Liver (tissue), 9 donors: ENCODE data around the gene CMIP. TPM values are rescaled to one million over a fixed set of nuclear protein-coding genes. Genes with fewer than 3 reads are reported as not detected.
A peak's percentile ranks its signal among the peaks of the same experiment; 100 is the strongest.

Experiments used
- DNase-seq: peaks from one replicate; pipeline ENCODE4 v3.0.0-alpha.2; 2017; ENCODE audit warnings: low spot score
- H3K27ac ChIP-seq, 2 donors: one replicate each; pipeline ENCODE4 v1.7.0; 2013; ENCODE audit warnings: inconsistent platforms in 2 of 2, low read length in 2 of 2, control low read depth in 1 of 2, low read depth in 1 of 2, mild to moderate bottlenecking in 1 of 2
- H3K27me3 ChIP-seq, 4 donors: one replicate each; pipeline versions ENCODE4 v1.6.1 to v1.7.0; 2013; ENCODE audit warnings: low read length in 3 of 4, inconsistent platforms in 1 of 4, mild to moderate bottlenecking in 1 of 4, moderate library complexity in 1 of 4; ENCODE audit not compliant: control insufficient read depth in 4 of 4, insufficient read depth in 4 of 4
- H3K36me3 ChIP-seq, 4 donors: one replicate each; pipeline versions ENCODE4 v1.6.1 to v1.7.0; 2013; ENCODE audit warnings: low read length in 3 of 4, mild to moderate bottlenecking in 3 of 4, low read depth in 1 of 4, moderate library complexity in 1 of 4; ENCODE audit not compliant: control insufficient read depth in 4 of 4, insufficient read depth in 3 of 4
- H3K4me1 ChIP-seq, 4 donors: one replicate each; pipeline versions ENCODE4 v1.6.1 to v1.7.0; 2013; ENCODE audit warnings: low read length in 3 of 4, mild to moderate bottlenecking in 3 of 4, moderate library complexity in 1 of 4; ENCODE audit not compliant: control insufficient read depth in 4 of 4, insufficient read depth in 4 of 4
- H3K4me3 ChIP-seq, 3 donors: one replicate each; pipeline versions ENCODE4 v1.6.1 to v1.7.0; 2013; ENCODE audit warnings: low read length in 3 of 3, control low read depth in 1 of 3, low read depth in 1 of 3, mild to moderate bottlenecking in 1 of 3
- H3K9ac ChIP-seq, 2 donors: one replicate each; pipeline ENCODE4 v1.7.0; 2013; ENCODE audit warnings: low read length in 2 of 2, mild to moderate bottlenecking in 2 of 2, moderate library complexity in 2 of 2, control low read depth in 1 of 2, low read depth in 1 of 2
- H3K9me3 ChIP-seq, 4 donors: one replicate each; pipeline versions ENCODE4 v1.6.1 to v1.7.0; 2013; ENCODE audit warnings: low read length in 3 of 4; ENCODE audit not compliant: control insufficient read depth in 4 of 4
- ATF3 ChIP-seq: IDR thresholded peaks from 2 replicates; pipeline ENCODE4 v1.6.1; 2016; ENCODE audit warnings: antibody characterized with exemption
- EGR1 ChIP-seq, 2 donors: IDR thresholded peaks; 2 replicates each; pipeline ENCODE4 v1.6.1; 2016 to 2018; ENCODE audit warnings: antibody characterized with exemption in 2 of 2, low read depth in 2 of 2
- FOXA1 ChIP-seq: IDR thresholded peaks from 2 replicates; pipeline ENCODE4 v1.6.1; 2016; ENCODE audit warnings: antibody characterized with exemption
- FOXA2 ChIP-seq: IDR thresholded peaks from 2 replicates; pipeline ENCODE4 v1.6.1; 2016; ENCODE audit warnings: antibody characterized with exemption
- GABPA ChIP-seq, 2 donors: IDR thresholded peaks in 1 of 2; conservative IDR thresholded peaks in 1 of 2; 2 replicates each; pipeline ENCODE4 v1.6.1; 2016; ENCODE audit warnings: antibody characterized with exemption in 2 of 2, mild to moderate bottlenecking in 1 of 2, moderate library complexity in 1 of 2
- HNF4A ChIP-seq, 2 donors: conservative IDR thresholded peaks; 2 replicates each; pipeline ENCODE4 v1.6.1; 2016; ENCODE audit warnings: antibody characterized with exemption in 2 of 2, mild to moderate bottlenecking in 2 of 2
- HNF4G ChIP-seq: IDR thresholded peaks from 2 replicates; pipeline ENCODE4 v1.6.1; 2016; ENCODE audit warnings: antibody characterized with exemption
- JUND ChIP-seq, 2 donors: IDR thresholded peaks; 2 replicates each; pipeline ENCODE4 v1.6.1; 2016; ENCODE audit warnings: antibody characterized with exemption in 2 of 2
- MAX ChIP-seq: IDR thresholded peaks from 2 replicates; pipeline ENCODE4 v1.6.1; 2016; ENCODE audit warnings: antibody characterized with exemption
- NR2F2 ChIP-seq: IDR thresholded peaks from 2 replicates; pipeline ENCODE4 v1.6.1; 2016; ENCODE audit warnings: antibody characterized with exemption
- REST ChIP-seq: IDR thresholded peaks from 2 replicates; pipeline ENCODE4 v1.6.1; 2016; ENCODE audit warnings: antibody characterized with exemption, mild to moderate bottlenecking
- RXRA ChIP-seq, 2 donors: IDR thresholded peaks; 2 replicates each; pipeline ENCODE4 v1.6.1; 2017 to 2018; ENCODE audit warnings: antibody characterized with exemption in 2 of 2, mild to moderate bottlenecking in 1 of 2
- SP1 ChIP-seq: IDR thresholded peaks from 2 replicates; pipeline ENCODE4 v1.6.1; 2018; ENCODE audit warnings: antibody characterized with exemption, mild to moderate bottlenecking
- TAF1 ChIP-seq: conservative IDR thresholded peaks from 2 replicates; pipeline ENCODE4 v1.6.1; 2016; ENCODE audit warnings: antibody characterized with exemption, mild to moderate bottlenecking
- YY1 ChIP-seq: IDR thresholded peaks from 2 replicates; pipeline ENCODE4 v1.6.1; 2016; ENCODE audit warnings: antibody characterized with exemption, mild to moderate bottlenecking
- ZBTB33 ChIP-seq: IDR thresholded peaks from 2 replicates; pipeline ENCODE4 v1.6.1; 2016; ENCODE audit warnings: antibody characterized with exemption
- WGBS: extraction: QIAGEN DNeasy Blood & Tissue Kit; methylation state at CpG from one replicate; pipeline ENCODE4 v1.1.7; 2013; 5-methylcytosine and 5-hydroxymethylcytosine counted together
- polyA plus RNA-seq, 2 donors: library from polyadenylated mRNA; stranded (reverse) in 1 of 2; unstranded in 1 of 2; fragments of 200-250 nt in 1 of 2; fragments of >200 nt in 1 of 2; fragmentation: Nextera tagmentation in 1 of 2; extraction: Ambion mirVana in 1 of 2; gene quantifications; one replicate each; pipeline versions ENCODE4 v1.2.1 to v1.2.3, GENCODE V29; 2013 to 2015
- total RNA-seq, 2 donors: library from RNA; depleted of rRNA; stranded (reverse); fragments of >200 nt; gene quantifications; one replicate each; pipeline ENCODE4 v1.2.3, GENCODE V29; 2014
- donor health status: healthy.
- donor health status: healthy.
- donor health status: healthy.
- donor health status: healthy.
- donor health status: healthy.

Gene CMIP
- total and polyA plus RNA-seq, 4 donors = 1.7 to 15.6 (median 10.1) TPM

GRCh38 chr16:81754858-81755257 is 310.2 kb downstream of the CMIP start:
- no peak overlapping the region for H3K27ac ChIP-seq
- no peaks in the 10 kb centered on the region for H3K27me3 ChIP-seq
- no peak overlapping the region for H3K4me3 ChIP-seq
- no peak for DNase-seq
- H3K9ac ChIP-seq = no peak overlapping the region
- H3K9me3 ChIP-seq = no peaks in the 10 kb centered on the region
- TF ChIP-seq RXRA (IDR thresholded peaks at IDR 0.05) (no peak), TAF1 (no peak), YY1 (no peak), ATF3 (no peak), HNF4G (no peak), HNF4A (conservative IDR thresholded peaks at IDR 0.05) (no peak)
- 88% methylated on average over 1 of the region's 1 CpG for WGBS
- no peaks in the 10 kb centered on the region for H3K36me3 ChIP-seq
- peaks cover 0 to 4% (median 0%) of the 10 kb centered on the region in 4 donors for H3K4me1 ChIP-seq

- H3K4me3 ChIP-seq = no peak overlapping the region
- DNase-seq = no peak
- H3K36me3 ChIP-seq = no peaks in the 10 kb centered on the region
- no peaks in the 10 kb centered on the region for H3K27me3 ChIP-seq
- WGBS = 67% methylated on average over 13 of the region's 13 CpGs
- H3K27ac ChIP-seq = no peak overlapping the region
- no peaks in the 10 kb centered on the region for H3K9me3 ChIP-seq
- TF ChIP-seq SP1 (peak; percentile 28), FOXA2 (no peak)
- peaks cover 0 to 4% (median 0%) of the 10 kb centered on the region in 4 donors for H3K4me1 ChIP-seq
- H3K9ac ChIP-seq = no peak overlapping the region
These were observed 311.5 kb downstream of the CMIP start for GRCh38 chr16:81755915-81756614.

- Histone ChIP-seq H3K4me1 (peaks cover 0 to 4% (median 0%) of the 10 kb centered on the region in 4 donors), H3K9ac (no peak overlapping the region), H3K36me3 (no peaks in the 10 kb centered on the region), H3K4me3 (no peak overlapping the region), H3K27ac (no peak overlapping the region), H3K9me3 (no peaks in the 10 kb centered on the region), H3K27me3 (no peaks in the 10 kb centered on the region)
- 80% methylated on average over 9 of the region's 9 CpGs for WGBS
- no peak for TF ChIP-seq ZBTB33
- no peak for TF ChIP-seq EGR1 (IDR thresholded peaks at IDR 0.05; ENCODE audit: low read depth in 2 of 2)
- no peak for TF ChIP-seq TAF1
- no peak for TF ChIP-seq JUND (IDR thresholded peaks at IDR 0.05)
- no peak for TF ChIP-seq YY1
- TF ChIP-seq ATF3 = no peak
- no peak for TF ChIP-seq FOXA1
- no peak for TF ChIP-seq NR2F2
- no peak for TF ChIP-seq HNF4G
- no peak for TF ChIP-seq REST
- no peak for TF ChIP-seq GABPA (IDR thresholded peaks at IDR 0.05 in 1 of 2, conservative IDR thresholded peaks at IDR 0.05 in 1 of 2)
- TF ChIP-seq SP1 = no peak
- TF ChIP-seq RXRA (IDR thresholded peaks at IDR 0.05) = no peak
- no peak for TF ChIP-seq MAX
- DNase-seq = no peak
These were observed 312.2 kb downstream of the CMIP start for GRCh38 chr16:81756615-81757356.
